HepG2 (cell line): ENCODE data around the gene AMBRA1. TPM values are rescaled to one million over a fixed set of nuclear protein-coding genes. Genes with fewer than 3 reads are reported as not detected.

Source experiments
- ATAC-seq: fragments of 200-7000 bp; cut with Tn5 transposase; 3 replicates; pipeline ENCODE4 v1.9.1; 2020; ENCODE audit warnings: mild to moderate bottlenecking, moderate library complexity
- BruUV-seq: library from RNA; stranded (reverse); fragments of 400-500 nt; replicated peaks from 2 replicates; lab custom pipeline; 2021; lab: Mats Ljungman, UMichigan
- CTCF ChIA-PET: fragments of 300-600 bp; formaldehyde crosslinking; extraction: SDS; loops from one replicate; lab custom pipeline; 2021; ENCODE audit warnings: low total read pairs, inconsistent platforms, low intra/inter-chr PET ratio; lab: Yijun Ruan, JAX
- POLR2A ChIA-PET: fragments of 350-600 bp; sonication (Branson Sonifier 250); formaldehyde crosslinking; loops from one replicate; lab custom pipeline; 2020; ENCODE audit warnings: antibody characterized with exemption, inconsistent platforms; lab: Yijun Ruan, JAX
- DNase-seq: peaks from one replicate; pipeline ENCODE4 v3.0.0-alpha.2; 2015; ENCODE audit warnings: low spot score
- FAIRE-seq: peaks from 3 replicates; lab custom pipeline; 2011; peaks lifted over from hg19 to GRCh38; lab: Jason Lieb, UNC
- H2AFZ ChIP-seq: one replicate; pipeline ENCODE4 v1.6.1; 2011; ENCODE audit warnings: low read length, inconsistent platforms
- H3K27ac ChIP-seq: fragments of 300-600 bp; 3 replicates; pipeline ENCODE4 v1.8.0; 2011; ENCODE audit warnings: mixed run types, mild to moderate bottlenecking, mixed read lengths, low read length, inconsistent platforms; ENCODE audit not compliant: insufficient read depth; ENCODE audit errors: extremely low read length
- H3K27me3 ChIP-seq, 2 experiments: fragments of 200-600 bp in 1 of 2; 2 replicates in 1 of 2; 3 replicates in 1 of 2; pipeline versions ENCODE4 v1.6.0 to v1.8.0; 2011; ENCODE audit warnings: low read length in 2 of 2, mild to moderate bottlenecking in 2 of 2, moderate library complexity in 2 of 2, inconsistent platforms in 1 of 2; ENCODE audit not compliant: insufficient read depth in 2 of 2, control insufficient read depth in 1 of 2
- H3K36me3 ChIP-seq, 2 experiments: fragments of 200-600 bp in 1 of 2; replicated peaks in 1 of 2; 2 replicates in 1 of 2; 3 replicates in 1 of 2; pipeline versions ENCODE4 v1.5.1 to v1.8.0; 2011; ENCODE audit warnings: low read length in 2 of 2, inconsistent platforms in 1 of 2; ENCODE audit not compliant: insufficient read depth in 2 of 2, control insufficient read depth in 1 of 2
- H3K4me1 ChIP-seq: 2 replicates; pipeline ENCODE4 v1.5.1; 2012; ENCODE audit warnings: low read length, inconsistent platforms; ENCODE audit not compliant: insufficient read depth
- H3K4me2 ChIP-seq: 2 replicates; pipeline ENCODE4 v1.6.0; 2011; ENCODE audit warnings: low read depth, low read length, inconsistent platforms
- H3K4me3 ChIP-seq, 3 experiments: fragments of 200-600 bp in 1 of 3; sonication (generic), shearing (Covaris generic) in 1 of 3; replicated peaks in 1 of 3; 2 replicates each; pipeline ENCODE4 v1.5.1; 2011 to 2016; ENCODE audit warnings: low read length in 3 of 3, inconsistent platforms in 2 of 3, low read depth in 2 of 3, mild to moderate bottlenecking in 2 of 3, control low read depth in 1 of 3, mixed read lengths in 1 of 3; ENCODE audit not compliant: insufficient read depth in 1 of 3
- H3K79me2 ChIP-seq: one replicate; pipeline ENCODE4 v1.6.1; 2011; ENCODE audit warnings: low read length, inconsistent platforms; ENCODE audit not compliant: insufficient read depth
- H3K9ac ChIP-seq: 2 replicates; pipeline ENCODE4 v1.6.0; 2011; ENCODE audit warnings: mild to moderate bottlenecking, low read depth, low read length, inconsistent platforms; ENCODE audit not compliant: insufficient read depth
- H3K9me3 ChIP-seq: 2 replicates; pipeline ENCODE4 v1.5.1; 2012; ENCODE audit warnings: mild to moderate bottlenecking, low read length
- H4K20me1 ChIP-seq: 2 replicates; pipeline ENCODE4 v1.6.0; 2011; ENCODE audit warnings: inconsistent platforms, mild to moderate bottlenecking, low read length, moderate library complexity; ENCODE audit not compliant: insufficient read depth
- ARHGAP35 ChIP-seq: sonication (generic); formaldehyde crosslinking; IDR thresholded peaks from 2 replicates; pipeline ENCODE4 v1.9.0; 2022; ENCODE audit warnings: mild to moderate bottlenecking, inconsistent platforms, moderate library complexity, missing genetic modification reagents, borderline replicate concordance
- DPF2 ChIP-seq: sonication (generic); formaldehyde crosslinking; IDR thresholded peaks from 2 replicates; pipeline ENCODE4 v1.4.0; 2020; ENCODE audit warnings: mild to moderate bottlenecking, low read depth, missing genetic modification reagents, borderline replicate concordance
- ELF4 ChIP-seq: sonication (generic); formaldehyde crosslinking; IDR thresholded peaks from 2 replicates; pipeline ENCODE4 v1.5.0; 2020; ENCODE audit warnings: missing genetic modification reagents, mild to moderate bottlenecking, moderate library complexity, borderline replicate concordance
- HNRNPL ChIP-seq: fragments of 200-400 bp; formaldehyde crosslinking; IDR thresholded peaks from 2 replicates; pipeline ENCODE4 v1.6.1; 2017; ENCODE audit warnings: mild to moderate bottlenecking, low read depth, low read length
- KAT8 ChIP-seq: IDR thresholded peaks from 2 replicates; pipeline ENCODE4 v1.6.1; 2016; ENCODE audit warnings: missing genetic modification reagents, missing compliant biosample characterization
- NCOA5 ChIP-seq: sonication (generic); formaldehyde crosslinking; IDR thresholded peaks from 2 replicates; pipeline ENCODE4 v1.4.0; 2020; ENCODE audit warnings: missing genetic modification reagents
- TBX2 ChIP-seq: sonication (generic); formaldehyde crosslinking; IDR thresholded peaks from 2 replicates; pipeline ENCODE4 v1.5.0; 2020; ENCODE audit warnings: missing genetic modification reagents, mild to moderate bottlenecking, borderline replicate concordance
- TERF1 ChIP-seq: sonication (generic); formaldehyde crosslinking; IDR thresholded peaks from 2 replicates; pipeline ENCODE4 v1.8.0; 2022; ENCODE audit warnings: mild to moderate bottlenecking, missing genetic modification reagents, moderate library complexity
- ZBTB44 ChIP-seq: sonication (generic); formaldehyde crosslinking; IDR thresholded peaks from 2 replicates; pipeline ENCODE4 v1.4.0; 2020; ENCODE audit warnings: missing genetic modification reagents
- ZBTB7A ChIP-seq: sonication (generic); formaldehyde crosslinking; IDR thresholded peaks from 2 replicates; pipeline ENCODE4 v1.8.0; 2022; ENCODE audit warnings: mild to moderate bottlenecking, missing genetic modification reagents
- ZEB1 ChIP-seq: IDR thresholded peaks from 2 replicates; pipeline ENCODE4 v1.6.1; 2012; ENCODE audit warnings: mild to moderate bottlenecking, low read depth, inconsistent platforms; ENCODE audit not compliant: insufficient replicate concordance
- ZMYM3 ChIP-seq: sonication (generic); formaldehyde crosslinking; IDR thresholded peaks from 2 replicates; pipeline ENCODE4 v1.5.1; 2020; ENCODE audit warnings: mild to moderate bottlenecking, missing genetic modification reagents
- WGBS: methylation state at CpG from one replicate; pipeline ENCODE4 v1.1.6; 2017; ENCODE audit warnings: low lambda C conversion rate; 5-methylcytosine and 5-hydroxymethylcytosine counted together
- in situ Hi-C: cut with HindIII; loops from 2 replicates; pipeline ENCODE4 v1.10.0; 2017; ENCODE audit warnings: low pct_unique_long_range_greater_than_20kb; ENCODE audit not compliant: extremely low pct_ligation_motif_present
- intact Hi-C: fragments of 100-400 bp; cut with micrococcal nuclease; formaldehyde crosslinking; loops from one replicate; pipeline ENCODE4 v1.10.0; 2022; ENCODE audit not compliant: unreplicated experiment
- polyA plus RNA-seq, 8 experiments: library from polyadenylated mRNA; depleted of rRNA in 3 of 8; stranded (reverse) in 7 of 8; unstranded in 1 of 8; fragments of >200 nt; fragmentation: Illumina TruSeq in 4 of 8; extraction: Trizol in 4 of 8; gene quantifications; 2 replicates each; pipeline versions ENCODE4 v1.2.1 to v1.2.3, GENCODE V29; 2011 to 2016; ENCODE audit warnings: low read depth in 4 of 8, missing spikeins in 1 of 8, mixed read lengths in 1 of 8; ENCODE audit not compliant: insufficient read depth in 1 of 8
- total RNA-seq, 5 experiments: library from RNA; depleted of rRNA; stranded (reverse); fragments of >200 nt; fragmentation: Illumina TruSeq; extraction: Trizol; gene quantifications; 2 replicates each; pipeline ENCODE4 v1.2.3, GENCODE V29; 2016; ENCODE audit warnings: low read depth in 1 of 5
- TF ChIP-seq, protein P1 (sequence below): sonication (generic); formaldehyde crosslinking; IDR thresholded peaks from 2 replicates; pipeline ENCODE4 v1.5.0; 2020; ENCODE audit warnings: missing genetic modification reagents
- TF ChIP-seq, protein P2 (sequence below): sonication (generic); formaldehyde crosslinking; IDR thresholded peaks from 2 replicates; pipeline ENCODE4 v1.5.0; 2020; ENCODE audit warnings: missing genetic modification reagents, mild to moderate bottlenecking, borderline replicate concordance

The AMBRA1 gene
- total and polyA plus RNA-seq, 2 of the 13 experiments (the other 11 are each of a cell fraction or from before 2014, with no cell fraction given): 15.7 to 26.0 TPM

- Histone ChIP-seq H3K9ac (no peak overlapping the region), H4K20me1 (no peaks in the 10 kb centered on the region), H2AFZ (no peak overlapping the region), H3K27me3 (no peaks in the 10 kb centered on the region), H3K4me2 (no peak overlapping the region), H3K27ac (no peak overlapping the region)
- BruUV-seq: no TSS peak
- ATAC-seq (no peak), FAIRE-seq (no peak), DNase-seq (no peak)
- 75% methylated on average over 2 of the region's 3 CpGs for WGBS
- POLR2A ChIA-PET: interaction anchor here (0.8 kb wide), 1 partner anchor 14 kb away, joined by 3 read pairs; no protein-coding TSS in a partner anchor
- in situ Hi-C loops (no loop called here), intact Hi-C loops (no loop called here)
- TF ChIP-seq HNRNPL (0 out of 2 replicates have a peak, but pooled peaks have one; percentile 28), ZMYM3 (CRISPR knock-in tag) (no peak), ARHGAP35 (no peak), ELF4 (CRISPR knock-in tag) (no peak), ZBTB7A (CRISPR knock-in tag) (no peak)
- TF ChIP-seq, protein P1, sequence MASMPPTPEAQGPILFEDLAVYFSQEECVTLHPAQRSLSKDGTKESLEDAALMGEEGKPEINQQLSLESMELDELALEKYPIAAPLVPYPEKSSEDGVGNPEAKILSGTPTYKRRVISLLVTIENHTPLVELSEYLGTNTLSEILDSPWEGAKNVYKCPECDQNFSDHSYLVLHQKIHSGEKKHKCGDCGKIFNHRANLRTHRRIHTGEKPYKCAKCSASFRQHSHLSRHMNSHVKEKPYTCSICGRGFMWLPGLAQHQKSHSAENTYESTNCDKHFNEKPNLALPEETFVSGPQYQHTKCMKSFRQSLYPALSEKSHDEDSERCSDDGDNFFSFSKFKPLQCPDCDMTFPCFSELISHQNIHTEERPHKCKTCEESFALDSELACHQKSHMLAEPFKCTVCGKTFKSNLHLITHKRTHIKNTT (CRISPR knock-in tag): no peak
- TF ChIP-seq, all 625 proteins: peak for 1
- Histone ChIP-seq H3K9me3 (no peaks in the 10 kb centered on the region), H3K4me3 (no peak overlapping the region), H3K4me1 (peaks cover 18% of the 10 kb centered on the region), H3K79me2 (no peaks in the 10 kb centered on the region), H3K36me3 (peaks cover 0 to 10% of the 10 kb centered on the region in 2 experiments; a peak in 2 of 5 replicates)
- CTCF ChIA-PET: no interaction called here
Observed at GRCh38 chr11:46364791-46365190, 229.0 kb downstream of the AMBRA1 start.

- intact Hi-C loops: no loop called here
- ChIA-PET CTCF (no interaction called here), POLR2A (no interaction called here)
- no TSS peak for BruUV-seq
- Histone ChIP-seq H3K79me2 (no peaks in the 10 kb centered on the region), H3K4me2 (no peak overlapping the region), H3K4me1 (peaks cover 15% of the 10 kb centered on the region), H3K9me3 (no peaks in the 10 kb centered on the region), H3K27me3 (no peaks in the 10 kb centered on the region), H3K27ac (no peak overlapping the region), H4K20me1 (no peaks in the 10 kb centered on the region), H3K36me3 (peaks cover 0 to 10% of the 10 kb centered on the region in 2 experiments; a peak in 2 of 5 replicates), H3K9ac (no peak overlapping the region), H3K4me3 (no peak overlapping the region), H2AFZ (no peak overlapping the region)
- FAIRE-seq (no peak), ATAC-seq (no peak), DNase-seq (no peak)
- in situ Hi-C loops: no loop called here
- WGBS: 96% methylated on average over 7 of the region's 9 CpGs
- TF ChIP-seq TBX2 (CRISPR knock-in tag): no peak
- TF ChIP-seq NCOA5 (CRISPR knock-in tag): no peak
- TF ChIP-seq ZEB1: no peak
- TF ChIP-seq TERF1 (CRISPR knock-in tag): no peak
- TF ChIP-seq, protein P2, sequence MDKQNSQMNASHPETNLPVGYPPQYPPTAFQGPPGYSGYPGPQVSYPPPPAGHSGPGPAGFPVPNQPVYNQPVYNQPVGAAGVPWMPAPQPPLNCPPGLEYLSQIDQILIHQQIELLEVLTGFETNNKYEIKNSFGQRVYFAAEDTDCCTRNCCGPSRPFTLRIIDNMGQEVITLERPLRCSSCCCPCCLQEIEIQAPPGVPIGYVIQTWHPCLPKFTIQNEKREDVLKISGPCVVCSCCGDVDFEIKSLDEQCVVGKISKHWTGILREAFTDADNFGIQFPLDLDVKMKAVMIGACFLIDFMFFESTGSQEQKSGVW (CRISPR knock-in tag): no peak
- TF ChIP-seq KAT8 (CRISPR knock-in tag): no peak
- TF ChIP-seq DPF2 (CRISPR knock-in tag): no peak
- no peak for TF ChIP-seq ZBTB44
Observed at GRCh38 chr11:46364056-46364455, 229.8 kb downstream of the AMBRA1 start.
